Measurements from ENCODE around the gene EMC9.

EMC9 gene

DNA sequence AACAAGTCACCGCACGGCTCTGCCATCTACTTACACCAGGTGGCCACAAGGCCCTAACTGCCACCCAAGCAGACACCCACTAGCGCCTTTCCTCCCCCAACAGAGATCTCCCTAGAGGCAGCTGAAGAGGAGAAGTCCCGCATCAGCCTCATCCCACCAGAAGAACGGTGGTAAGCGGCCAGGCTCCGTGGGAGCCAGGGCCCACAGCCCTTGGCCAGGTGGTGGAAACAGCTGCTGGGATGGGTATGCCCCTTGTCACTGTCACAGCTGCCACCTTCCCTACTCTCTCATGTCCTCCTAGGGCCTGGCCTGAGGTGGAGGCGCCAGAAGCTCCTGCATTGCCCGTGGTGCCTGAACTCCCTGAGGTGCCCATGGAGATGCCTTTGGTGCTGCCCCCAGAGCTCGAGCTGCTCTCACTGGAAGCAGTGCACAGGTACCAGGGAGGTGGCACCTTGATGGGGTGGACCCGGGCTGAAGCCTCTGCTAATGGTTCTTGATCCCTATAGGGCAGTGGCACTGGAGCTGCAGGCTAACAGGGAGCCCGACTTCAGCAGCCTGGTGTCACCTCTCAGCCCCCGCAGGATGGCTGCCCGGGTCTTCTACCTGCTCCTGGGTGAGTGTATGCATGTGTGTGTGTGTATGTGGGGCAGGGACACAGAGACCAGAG is 38.0 kb upstream of the EMC9 start:
- DNase-seq (ENCODE audit: low read depth, low spot score) = no peak
- H3K9me3 ChIP-seq (ENCODE audit: low read depth, low read length) = no peaks in the 10 kb centered on the region
- H3K9ac ChIP-seq (ENCODE audit: insufficient read length) = no peak overlapping the region
- peaks cover 47% of the 10 kb centered on the region; the same call in 1 of the 2 replicates for H3K36me3 ChIP-seq (ENCODE audit: insufficient read depth, low read length)
- H3K27ac ChIP-seq = no peak overlapping the region
- no peak for TF ChIP-seq FOXP2 (optimal IDR thresholded peaks at IDR 0.05; ENCODE audit: control extremely low read depth, extremely low read length, insufficient read depth)
- TF ChIP-seq POLR2AphosphoS5 (IDR thresholded peaks at IDR 0.05; ENCODE audit: borderline replicate concordance, low read depth, low read length) = no peak
- no peak for TF ChIP-seq EZH2 (IDR thresholded peaks at IDR 0.05)
- no peak overlapping the region for H3K4me3 ChIP-seq

DNA sequence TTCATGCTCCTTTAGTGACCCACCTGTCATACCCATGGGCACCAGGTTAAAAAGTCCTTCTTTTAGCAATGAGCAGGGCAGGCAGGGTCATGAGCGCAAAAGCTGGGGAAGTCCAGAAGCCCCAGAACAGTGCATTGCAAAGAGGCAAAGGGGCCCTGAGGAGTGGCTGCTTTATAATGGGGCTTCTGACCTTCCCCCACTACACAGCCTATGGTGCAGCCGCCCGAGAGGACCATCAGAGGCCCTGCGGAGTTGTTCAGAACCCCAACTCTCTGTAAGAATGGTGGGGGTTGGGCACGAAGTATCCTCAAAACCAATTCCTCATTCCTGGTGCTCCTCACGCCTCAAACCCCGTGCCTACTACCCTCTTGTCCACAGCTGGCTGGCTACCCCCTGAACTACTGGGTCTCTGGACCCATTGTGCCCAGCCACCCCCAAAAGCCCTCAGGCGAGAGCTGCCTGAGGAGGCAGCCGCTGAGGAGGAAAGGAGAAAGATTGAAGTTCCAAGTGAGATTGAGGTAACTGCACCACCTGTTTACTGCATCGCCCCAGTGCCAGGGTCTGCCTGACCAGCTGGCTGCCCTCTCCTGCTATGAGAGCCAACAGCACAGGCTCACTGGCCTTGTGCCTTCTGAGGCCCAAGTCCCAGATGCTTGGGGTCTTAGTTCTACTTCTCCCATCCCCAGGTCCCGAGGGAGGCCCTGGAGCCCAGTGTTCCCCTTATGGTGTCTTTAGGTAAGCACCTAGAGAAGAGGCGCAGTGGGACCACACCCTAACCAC is 37.2 kb upstream of the EMC9 start:
- H3K36me3 ChIP-seq (ENCODE audit: insufficient read depth, low read length) = peaks cover 41% of the 10 kb centered on the region; the same call in 1 of the 2 replicates
- H3K4me3 ChIP-seq = no peak overlapping the region
- DNase-seq (ENCODE audit: low read depth, low spot score) = no peak
- H3K9ac ChIP-seq (ENCODE audit: insufficient read length) = no peak overlapping the region
- no peaks in the 10 kb centered on the region for H3K9me3 ChIP-seq (ENCODE audit: low read depth, low read length)
- no peak overlapping the region for H3K27ac ChIP-seq
- TF ChIP-seq EZH2 (IDR thresholded peaks at IDR 0.05) (no peak), POLR2AphosphoS5 (IDR thresholded peaks at IDR 0.05; ENCODE audit: borderline replicate concordance, low read depth, low read length) (no peak), FOXP2 (optimal IDR thresholded peaks at IDR 0.05; ENCODE audit: control extremely low read depth, extremely low read length, insufficient read depth) (no peak)

GRCh38 chr14:24177891-24178290 is 36.5 kb upstream of the EMC9 start:
- no peak for DNase-seq (ENCODE audit: low read depth, low spot score)
- Histone ChIP-seq H3K9me3 (ENCODE audit: low read depth, low read length) (no peaks in the 10 kb centered on the region), H3K9ac (ENCODE audit: insufficient read length) (no peak overlapping the region), H3K27ac (no peak overlapping the region), H3K4me3 (no peak overlapping the region), H3K36me3 (ENCODE audit: insufficient read depth, low read length) (peaks cover 34% of the 10 kb centered on the region; the same call in 1 of the 2 replicates)
- TF ChIP-seq FOXP2 (optimal IDR thresholded peaks at IDR 0.05; ENCODE audit: control extremely low read depth, extremely low read length, insufficient read depth) = no peak
- TF ChIP-seq EZH2 (IDR thresholded peaks at IDR 0.05) = no peak
- no peak for TF ChIP-seq POLR2AphosphoS5 (IDR thresholded peaks at IDR 0.05; ENCODE audit: borderline replicate concordance, low read depth, low read length)

- peaks cover 27% of the 10 kb centered on the region; the same call in 1 of the 2 replicates for H3K36me3 ChIP-seq (ENCODE audit: insufficient read depth, low read length)
- no peak overlapping the region for H3K9ac ChIP-seq (ENCODE audit: insufficient read length)
- no peak for TF ChIP-seq FOXP2 (optimal IDR thresholded peaks at IDR 0.05; ENCODE audit: control extremely low read depth, extremely low read length, insufficient read depth)
Measured at GRCh38 chr14:24177041-24177825, 35.8 kb upstream of the EMC9 start.

GRCh38 chr14:24176599-24176998 is 35.2 kb upstream of the EMC9 start:
- Histone ChIP-seq H3K36me3 (ENCODE audit: insufficient read depth, low read length) (peaks cover 23% of the 10 kb centered on the region; the same call in 1 of the 2 replicates), H3K9me3 (ENCODE audit: low read depth, low read length) (no peaks in the 10 kb centered on the region), H3K9ac (ENCODE audit: insufficient read length) (no peak overlapping the region), H3K27ac (no peak overlapping the region), H3K4me3 (no peak overlapping the region)
- TF ChIP-seq FOXP2 (optimal IDR thresholded peaks at IDR 0.05; ENCODE audit: control extremely low read depth, extremely low read length, insufficient read depth) (no peak), EZH2 (IDR thresholded peaks at IDR 0.05) (no peak), POLR2AphosphoS5 (IDR thresholded peaks at IDR 0.05; ENCODE audit: borderline replicate concordance, low read depth, low read length) (no peak)
- no peak for DNase-seq (ENCODE audit: low read depth, low spot score)

More at GRCh38 chr14:24177041-24177825, 35.8 kb upstream of the EMC9 start:
- H3K4me3 ChIP-seq = no peak overlapping the region
- H3K9me3 ChIP-seq (ENCODE audit: low read depth, low read length) = no peaks in the 10 kb centered on the region
- no peak for DNase-seq (ENCODE audit: low read depth, low spot score)
- no peak overlapping the region for H3K27ac ChIP-seq

GRCh38 chr14:24172871-24173281 is 31.5 kb upstream of the EMC9 start:
- no peak for TF ChIP-seq FOXP2 (optimal IDR thresholded peaks at IDR 0.05; ENCODE audit: control extremely low read depth, extremely low read length, insufficient read depth)
- H3K9me3 ChIP-seq (ENCODE audit: low read depth, low read length) = no peaks in the 10 kb centered on the region
- no peak overlapping the region for H3K4me3 ChIP-seq
- no peak for DNase-seq (ENCODE audit: low read depth, low spot score)
- H3K9ac ChIP-seq (ENCODE audit: insufficient read length) = no peak overlapping the region
- H3K36me3 ChIP-seq (ENCODE audit: insufficient read depth, low read length) = no peaks in the 10 kb centered on the region
- H3K27ac ChIP-seq = no peak overlapping the region

GRCh38 chr14:24172261-24172860 is 31.0 kb upstream of the EMC9 start:
- Histone ChIP-seq H3K36me3 (ENCODE audit: insufficient read depth, low read length) (no peaks in the 10 kb centered on the region), H3K27ac (no peak overlapping the region), H3K4me3 (no peak overlapping the region), H3K9ac (ENCODE audit: insufficient read length) (no peak overlapping the region), H3K9me3 (ENCODE audit: low read depth, low read length) (no peaks in the 10 kb centered on the region)
- no peak for DNase-seq (ENCODE audit: low read depth, low spot score)
- TF ChIP-seq POLR2AphosphoS5 (IDR thresholded peaks at IDR 0.05; ENCODE audit: borderline replicate concordance, low read depth, low read length) = no peak
- TF ChIP-seq FOXP2 (optimal IDR thresholded peaks at IDR 0.05; ENCODE audit: control extremely low read depth, extremely low read length, insufficient read depth) = no peak
- TF ChIP-seq EZH2 (IDR thresholded peaks at IDR 0.05) = no peak
